SJCRH30 (cell line): ENCODE data around the gene ZBTB2. TPM values are rescaled to one million over a fixed set of nuclear protein-coding genes. Genes with fewer than 3 reads are reported as not detected.

ENCODE experiments used
- DNase-seq, 2 experiments: peaks; one replicate each; pipeline ENCODE4 v3.0.0-alpha.2; 2015 to 2020
- H3K27ac ChIP-seq: fragments of 250-450 bp; sonication (Bioruptor Pico); 2 replicates; pipeline ENCODE4 v1.5.1; 2020; ENCODE audit warnings: mild to moderate bottlenecking, moderate library complexity
- H3K27me3 ChIP-seq: fragments of 250-450 bp; sonication (Bioruptor Pico); 2 replicates; pipeline ENCODE4 v1.5.1; 2020; ENCODE audit warnings: mild to moderate bottlenecking, moderate library complexity
- H3K36me3 ChIP-seq: fragments of 250-450 bp; sonication (Bioruptor Pico); 2 replicates; pipeline ENCODE4 v1.5.1; 2020; ENCODE audit warnings: mild to moderate bottlenecking, moderate library complexity
- H3K4me1 ChIP-seq: fragments of 250-450 bp; sonication (Bioruptor Pico); 2 replicates; pipeline ENCODE4 v1.5.1; 2020; ENCODE audit warnings: mild to moderate bottlenecking, moderate library complexity
- H3K4me3 ChIP-seq: fragments of 250-450 bp; sonication (Bioruptor Pico); 2 replicates; pipeline ENCODE4 v1.5.1; 2020; ENCODE audit warnings: mild to moderate bottlenecking, moderate library complexity
- H3K9me3 ChIP-seq: fragments of 250-450 bp; sonication (Bioruptor Pico); replicated peaks from 2 replicates; pipeline ENCODE4 v1.5.1; 2020; ENCODE audit warnings: mild to moderate bottlenecking, moderate library complexity
- total RNA-seq: library from RNA; depleted of rRNA; stranded (reverse); fragments of >200 nt; shearing (Covaris generic); gene quantifications from 2 replicates; pipeline ENCODE4 v1.2.3, GENCODE V29; 2014

The ZBTB2 gene
- total RNA-seq, 1 experiment from 2014 or later = 31.4 TPM

DNA sequence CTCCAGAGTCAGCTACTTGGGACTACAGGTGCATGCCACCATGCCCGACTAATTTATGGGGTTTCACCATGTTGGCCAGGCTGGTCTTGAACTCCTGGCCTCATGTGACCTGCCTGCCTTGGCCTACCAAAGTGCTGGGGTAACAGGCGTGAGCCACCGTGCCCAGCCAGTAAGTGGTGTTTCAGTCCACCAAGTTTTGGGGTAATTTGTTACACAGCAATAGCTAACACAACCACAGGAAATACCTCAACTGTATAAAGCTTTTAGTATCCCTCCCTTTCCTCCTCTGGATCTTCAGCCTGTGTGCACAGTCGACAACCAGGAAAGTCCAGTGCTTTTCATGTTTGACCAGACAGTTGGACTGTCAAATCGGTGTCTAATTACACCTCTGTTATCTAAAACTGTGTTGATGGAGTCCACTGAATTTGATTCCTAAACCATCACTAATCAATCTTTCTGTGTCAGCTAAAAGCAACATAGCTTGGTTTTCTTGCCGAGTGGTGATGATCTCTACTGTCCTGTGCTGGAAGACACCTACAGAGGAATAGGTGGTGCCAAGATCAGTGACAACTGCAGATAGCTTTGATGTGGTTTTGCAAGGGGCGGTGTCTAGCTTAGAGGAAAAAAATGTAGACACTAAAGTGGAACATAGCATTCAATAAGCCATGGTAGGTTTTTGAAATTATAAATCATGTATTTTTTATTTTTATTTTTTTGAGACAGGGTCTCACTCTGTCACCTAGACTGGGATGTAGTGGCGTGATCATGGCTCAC is 22.2 kb upstream of the ZBTB2 start:
- Histone ChIP-seq H3K4me1 (no peaks in the 10 kb centered on the region), H3K9me3 (no peaks in the 10 kb centered on the region), H3K27ac (no peak overlapping the region), H3K27me3 (no peaks in the 10 kb centered on the region), H3K4me3 (no peak overlapping the region), H3K36me3 (peaks cover 70% of the 10 kb centered on the region)
- no peak for DNase-seq

GRCh38 chr6:151412909-151413308 is 21.6 kb upstream of the ZBTB2 start:
- Histone ChIP-seq H3K27ac (no peak overlapping the region), H3K4me3 (no peak overlapping the region), H3K9me3 (no peaks in the 10 kb centered on the region), H3K27me3 (no peaks in the 10 kb centered on the region), H3K36me3 (peaks cover 71% of the 10 kb centered on the region), H3K4me1 (no peaks in the 10 kb centered on the region)
- DNase-seq = no peak

DNA sequence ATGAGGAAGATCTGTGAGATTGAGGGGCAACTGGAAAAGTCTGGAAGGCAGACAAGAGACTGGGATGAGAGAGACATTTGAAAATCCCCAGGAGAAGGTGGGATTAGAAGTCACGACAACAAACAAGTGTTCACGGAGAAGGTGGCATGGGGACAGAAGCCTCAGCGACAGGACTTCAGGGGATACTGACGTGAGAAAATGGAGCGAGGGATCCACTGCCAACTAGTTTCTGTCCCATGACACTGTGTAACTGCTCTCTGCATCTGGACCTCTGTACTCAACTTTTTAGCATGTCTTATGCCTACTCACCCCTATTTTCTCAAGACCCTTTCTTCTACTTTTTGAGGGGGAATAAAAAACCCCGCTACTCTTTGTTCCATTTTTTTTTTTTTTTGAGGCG is 18.3 kb upstream of the ZBTB2 start:
- Histone ChIP-seq H3K27me3 (no peaks in the 10 kb centered on the region), H3K4me1 (no peaks in the 10 kb centered on the region), H3K4me3 (no peak overlapping the region), H3K27ac (no peak overlapping the region), H3K36me3 (peaks cover 74% of the 10 kb centered on the region), H3K9me3 (no peaks in the 10 kb centered on the region)
- DNase-seq = no peak

DNA sequence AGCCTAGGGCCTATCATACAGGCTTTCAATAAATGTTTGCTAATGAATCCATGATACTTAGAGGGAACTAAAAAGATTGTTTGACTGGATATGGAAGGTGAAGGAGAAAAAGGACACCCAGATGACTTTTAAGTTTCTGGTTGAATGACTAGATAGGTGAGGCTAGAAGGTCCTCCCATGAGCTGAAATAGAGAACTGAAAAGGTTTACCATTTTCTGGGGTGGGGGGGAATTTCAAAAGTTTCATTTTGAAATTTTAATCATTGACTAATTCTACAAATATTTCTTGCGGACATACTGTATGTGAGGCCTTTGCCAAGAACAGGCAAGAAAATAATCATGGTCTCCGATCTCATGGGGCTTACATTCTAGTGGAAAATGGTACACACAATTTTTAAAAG is 17.9 kb upstream of the ZBTB2 start:
- peaks cover 74% of the 10 kb centered on the region for H3K36me3 ChIP-seq

GRCh38 chr6:151408858-151409257 is 17.5 kb upstream of the ZBTB2 start:
- peaks cover 72% of the 10 kb centered on the region for H3K36me3 ChIP-seq
- no peaks in the 10 kb centered on the region for H3K4me1 ChIP-seq
- no peak for DNase-seq
- no peaks in the 10 kb centered on the region for H3K27me3 ChIP-seq
- no peaks in the 10 kb centered on the region for H3K9me3 ChIP-seq
- no peak overlapping the region for H3K27ac ChIP-seq
- H3K4me3 ChIP-seq = no peak overlapping the region

More for the DNA sequence above, 17.9 kb upstream of the ZBTB2 start:
- Histone ChIP-seq H3K9me3 (no peaks in the 10 kb centered on the region), H3K4me1 (no peaks in the 10 kb centered on the region), H3K27me3 (no peaks in the 10 kb centered on the region), H3K27ac (no peak overlapping the region), H3K4me3 (no peak overlapping the region)
- no peak for DNase-seq

GRCh38 chr6:151403919-151404308 is 12.6 kb upstream of the ZBTB2 start:
- Histone ChIP-seq H3K4me3 (no peak overlapping the region), H3K4me1 (no peaks in the 10 kb centered on the region), H3K27me3 (no peaks in the 10 kb centered on the region), H3K36me3 (peaks cover 68% of the 10 kb centered on the region), H3K9me3 (no peaks in the 10 kb centered on the region), H3K27ac (no peak overlapping the region)
- no peak for DNase-seq

DNA sequence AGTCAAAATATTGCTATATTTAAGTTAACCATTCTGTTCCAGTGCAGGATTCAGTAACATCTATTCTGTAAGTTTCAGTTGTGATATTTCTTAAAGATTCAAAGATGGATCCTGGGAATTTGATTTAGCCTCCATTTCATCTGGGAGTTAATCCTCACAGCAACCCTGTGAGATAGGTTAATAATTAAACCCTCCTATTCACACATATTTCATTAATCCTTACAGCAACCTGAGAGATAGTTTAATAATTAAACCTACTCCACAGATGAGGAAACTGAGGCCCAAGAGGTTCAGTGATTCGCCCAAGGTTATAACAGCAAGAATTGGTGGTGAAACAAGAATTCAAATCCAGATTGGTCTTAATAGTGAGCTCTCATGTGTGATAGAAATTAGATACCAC is 10.9 kb upstream of the ZBTB2 start:
- Histone ChIP-seq H3K9me3 (no peaks in the 10 kb centered on the region), H3K27me3 (no peaks in the 10 kb centered on the region), H3K36me3 (peaks cover 68% of the 10 kb centered on the region), H3K4me1 (no peaks in the 10 kb centered on the region), H3K27ac (no peak overlapping the region), H3K4me3 (no peak overlapping the region)
- DNase-seq = no peak

DNA sequence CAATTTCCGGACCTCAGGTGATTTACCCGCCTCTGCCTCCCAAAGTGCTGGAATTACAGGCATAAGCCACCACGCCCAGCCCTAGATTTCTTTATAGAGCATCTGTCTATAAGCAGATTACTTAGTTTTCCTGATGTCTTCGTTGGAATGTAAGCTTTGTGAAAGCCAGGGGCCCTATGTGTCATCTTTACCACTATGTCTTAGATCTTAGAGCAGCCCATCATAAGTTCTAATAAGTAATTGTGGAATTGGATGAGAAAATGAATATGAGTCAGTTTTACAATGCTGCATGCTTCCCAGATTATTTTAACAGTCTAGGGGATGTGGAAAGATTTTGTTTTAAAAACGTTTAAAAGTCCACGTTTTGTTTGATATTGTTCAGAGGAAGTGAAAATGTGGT is 9.1 kb upstream of the ZBTB2 start:
- no peaks in the 10 kb centered on the region for H3K4me1 ChIP-seq
- no peaks in the 10 kb centered on the region for H3K27me3 ChIP-seq
- DNase-seq = no peak
- H3K4me3 ChIP-seq = no peak overlapping the region
- H3K36me3 ChIP-seq = peaks cover 65% of the 10 kb centered on the region
- H3K27ac ChIP-seq = no peak overlapping the region
- no peaks in the 10 kb centered on the region for H3K9me3 ChIP-seq

DNA sequence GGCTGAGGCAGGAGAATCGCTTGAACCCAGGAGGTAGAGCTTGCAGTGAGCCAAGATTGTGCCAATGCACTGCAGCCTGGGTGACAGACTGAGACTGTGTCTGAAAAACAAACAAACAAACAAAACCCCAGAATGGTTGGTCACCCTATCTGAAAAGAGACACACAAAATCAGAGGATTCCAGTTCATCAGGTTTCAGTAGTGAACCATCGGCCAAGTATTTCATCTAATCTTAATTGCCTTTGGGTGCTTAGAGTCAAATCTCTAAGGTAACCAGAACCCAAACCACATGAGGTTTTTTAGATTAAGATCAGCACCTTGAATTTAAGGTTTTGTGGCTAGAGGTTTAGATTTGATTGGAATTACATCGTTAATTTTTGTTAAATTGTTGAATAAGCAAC is 8.3 kb upstream of the ZBTB2 start:
- Histone ChIP-seq H3K4me1 (no peaks in the 10 kb centered on the region), H3K36me3 (peaks cover 59% of the 10 kb centered on the region), H3K27ac (no peak overlapping the region), H3K27me3 (no peaks in the 10 kb centered on the region), H3K9me3 (no peaks in the 10 kb centered on the region), H3K4me3 (no peak overlapping the region)
- no peak for DNase-seq

- Histone ChIP-seq H3K27ac (no peak overlapping the region), H3K4me3 (no peak overlapping the region)
These were observed 2.1 kb upstream of the ZBTB2 start for GRCh38 chr6:151393410-151393809.

DNA sequence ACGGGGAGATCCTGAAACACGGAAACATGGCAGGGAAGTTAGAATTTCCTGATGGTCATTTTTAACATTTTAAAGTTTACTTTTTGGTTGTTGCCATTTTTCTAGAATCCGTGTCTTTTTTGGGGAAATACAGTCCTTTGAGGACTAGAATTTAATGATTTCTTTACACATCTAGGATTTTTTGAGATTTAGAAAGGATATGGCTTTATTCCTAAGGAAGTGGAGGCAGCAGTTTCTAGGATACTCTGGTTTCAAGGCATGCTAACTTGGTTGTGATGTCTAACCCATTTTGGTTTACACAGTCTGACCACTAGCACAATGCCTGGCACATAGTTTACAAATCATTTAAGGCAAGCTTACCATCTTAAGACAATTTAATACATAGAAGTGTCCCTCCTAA is 1.1 kb upstream of the ZBTB2 start:
- Histone ChIP-seq H3K9me3 (no peaks in the 10 kb centered on the region), H3K4me3 (peak overlapping the region; percentile 99), H3K27ac (peak overlapping the region; percentile 32; the same call in 1 of the 2 replicates), H3K4me1 (peaks cover 13% of the 10 kb centered on the region), H3K36me3 (peaks cover 22% of the 10 kb centered on the region), H3K27me3 (no peaks in the 10 kb centered on the region)
- no peak for DNase-seq

More at GRCh38 chr6:151393410-151393809, 2.1 kb upstream of the ZBTB2 start:
- no peak for DNase-seq
- H3K4me1 ChIP-seq = peaks cover 13% of the 10 kb centered on the region
- no peaks in the 10 kb centered on the region for H3K9me3 ChIP-seq
- peaks cover 27% of the 10 kb centered on the region for H3K36me3 ChIP-seq
- no peaks in the 10 kb centered on the region for H3K27me3 ChIP-seq

- DNase-seq = peak; percentile 82 to 84
- H3K27me3 ChIP-seq = no peaks in the 10 kb centered on the region
- peaks cover 13% of the 10 kb centered on the region for H3K36me3 ChIP-seq
- H3K9me3 ChIP-seq = no peaks in the 10 kb centered on the region
- H3K4me1 ChIP-seq = peaks cover 13% of the 10 kb centered on the region
- H3K4me3 ChIP-seq = peak overlapping the region; percentile 99
- peak overlapping the region; percentile 96 for H3K27ac ChIP-seq
These were observed 398 bp downstream of the ZBTB2 start for GRCh38 chr6:151390851-151391470.

DNA sequence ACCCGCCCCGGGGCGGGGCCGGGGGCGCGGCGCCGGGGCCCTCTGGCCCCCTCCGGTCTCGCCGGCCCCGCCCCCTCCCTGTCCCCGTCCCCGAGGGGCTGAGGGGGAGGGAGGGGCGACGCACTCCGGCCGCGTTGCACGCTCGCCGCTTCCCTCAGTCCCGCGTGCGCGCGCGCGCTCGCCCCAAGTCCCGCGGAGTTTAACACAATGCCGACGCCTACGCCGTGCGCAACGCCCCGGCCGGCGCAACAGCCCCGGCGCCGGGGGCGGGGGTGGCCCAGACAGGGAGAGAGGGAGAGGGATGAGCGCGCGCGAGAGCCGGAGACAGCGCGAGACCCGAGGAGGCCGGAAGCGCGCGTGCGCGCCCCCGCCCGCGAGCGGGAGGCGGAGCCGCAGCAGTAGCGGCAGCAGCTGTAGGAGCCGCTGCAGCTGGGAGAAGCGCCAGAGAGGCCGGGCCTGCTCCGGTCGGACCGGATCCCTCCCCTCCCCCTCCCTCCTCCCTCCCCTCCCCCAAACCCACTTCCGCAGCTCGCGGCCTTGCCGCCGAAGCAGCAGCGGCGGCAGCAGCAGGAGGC is 996 bp downstream of the ZBTB2 start:
- H3K9me3 ChIP-seq = no peaks in the 10 kb centered on the region
- peaks cover 13% of the 10 kb centered on the region for H3K4me1 ChIP-seq
- no peaks in the 10 kb centered on the region for H3K27me3 ChIP-seq
- DNase-seq = peak; percentile 99
- H3K4me3 ChIP-seq = peak overlapping the region; percentile 99
- H3K36me3 ChIP-seq = peaks cover 10% of the 10 kb centered on the region
- H3K27ac ChIP-seq = peak overlapping the region; percentile 97

- Histone ChIP-seq H3K27ac (peak overlapping the region; percentile 97), H3K27me3 (no peaks in the 10 kb centered on the region), H3K36me3 (peaks cover 7% of the 10 kb centered on the region), H3K4me1 (peaks cover 17% of the 10 kb centered on the region), H3K9me3 (no peaks in the 10 kb centered on the region), H3K4me3 (peak overlapping the region; percentile 99)
- DNase-seq = peak; percentile 81 to 89
These were observed 1.6 kb downstream of the ZBTB2 start for GRCh38 chr6:151389618-151390275.
